T-helper 2 cell treated with Interferon-gamma antibody and Interleukin-4, amounts not matched to agents 5 μg/mL and 100 μg/mL, for 36 hours (primary cell): ENCODE data around the gene TFAP2C.
"Not testable (repeated sequence)": the region's sequence is repeated elsewhere in the genome, so short reads cannot be mapped to it uniquely, and the experiment has no call there.

Experiments
- DNase-seq: peaks from one replicate; pipeline ENCODE4 v3.0.0; 2021; ENCODE audit warnings: low spot score
- H3K27ac Mint-ChIP-seq: one replicate; pipeline ENCODE4 v1.8.0; 2021; ENCODE audit warnings: mild to moderate bottlenecking, mixed read lengths
- H3K27me3 Mint-ChIP-seq: one replicate; pipeline ENCODE4 v1.8.0; 2021; ENCODE audit warnings: low read depth, mixed read lengths
- H3K36me3 Mint-ChIP-seq: one replicate; pipeline ENCODE4 v1.8.0; 2021; ENCODE audit warnings: low read depth, mixed read lengths
- H3K4me1 Mint-ChIP-seq: one replicate; pipeline ENCODE4 v1.8.0; 2021; ENCODE audit warnings: low read depth, mixed read lengths
- H3K4me3 Mint-ChIP-seq: one replicate; pipeline ENCODE4 v1.8.0; 2022; ENCODE audit warnings: mild to moderate bottlenecking, moderate library complexity, mixed read lengths
- H3K9me3 Mint-ChIP-seq: one replicate; pipeline ENCODE4 v1.8.0; 2021; ENCODE audit warnings: mixed read lengths

Gene TFAP2C

GRCh38 chr20:56646599-56646998 lies 17.5 kb downstream of the TFAP2C start:
- no peak for DNase-seq
- Mint-ChIP-seq H3K4me3 (no peak overlapping the region), H3K36me3 (no peaks in the 10 kb centered on the region), H3K27me3 (no peaks in the 10 kb centered on the region), H3K4me1 (no peaks in the 10 kb centered on the region), H3K9me3 (no peaks in the 10 kb centered on the region), H3K27ac (no peak overlapping the region)

DNA sequence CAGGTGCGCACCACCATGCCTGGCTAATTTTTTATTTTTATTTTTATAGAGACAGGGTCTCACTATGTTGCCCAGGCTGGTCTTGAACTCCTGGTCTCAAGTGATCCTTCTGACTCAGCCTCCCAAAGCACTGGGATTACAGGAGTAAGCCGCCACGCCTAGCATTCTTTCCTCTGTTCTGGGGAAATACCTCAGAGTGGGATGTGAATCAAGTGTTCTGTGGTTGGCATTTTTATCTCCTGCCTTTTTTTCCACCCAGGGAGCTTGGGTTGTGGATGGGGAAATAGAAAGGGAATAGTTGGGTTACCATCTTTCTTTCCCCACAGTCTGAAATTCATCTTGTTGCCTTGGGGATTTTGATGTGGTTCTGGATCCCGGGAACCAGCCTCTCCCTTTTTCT lies 24.1 kb downstream of the TFAP2C start:
- no peaks in the 10 kb centered on the region for H3K9me3 Mint-ChIP-seq
- no peak overlapping the region for H3K4me3 Mint-ChIP-seq
- no peaks in the 10 kb centered on the region for H3K27me3 Mint-ChIP-seq
- no peak for DNase-seq
- H3K27ac Mint-ChIP-seq: no peak overlapping the region
- no peaks in the 10 kb centered on the region for H3K4me1 Mint-ChIP-seq
- H3K36me3 Mint-ChIP-seq: no peaks in the 10 kb centered on the region

DNA sequence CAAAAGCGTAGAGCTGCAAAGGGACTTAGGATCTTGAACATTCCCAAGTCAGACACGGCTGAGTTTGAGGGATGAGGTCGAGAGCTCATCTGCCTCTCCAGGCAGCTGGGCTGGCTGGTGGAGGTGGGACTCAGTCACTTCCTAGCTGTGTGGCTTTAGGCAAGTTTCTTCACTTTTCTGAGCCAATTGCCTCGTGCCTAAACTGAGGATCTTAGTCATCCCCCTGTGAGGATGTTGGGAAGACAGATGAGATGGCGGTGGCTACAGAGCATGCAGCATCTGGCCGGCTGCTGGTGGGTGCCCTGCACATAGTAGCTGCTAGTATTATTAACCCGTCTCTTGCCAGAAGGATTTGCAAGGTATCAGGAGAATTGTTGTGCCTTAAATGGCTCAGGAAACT lies 27.5 kb downstream of the TFAP2C start:
- H3K27me3 Mint-ChIP-seq: no peaks in the 10 kb centered on the region
- no peak for DNase-seq
- no peak overlapping the region for H3K27ac Mint-ChIP-seq
- no peaks in the 10 kb centered on the region for H3K36me3 Mint-ChIP-seq
- no peaks in the 10 kb centered on the region for H3K4me1 Mint-ChIP-seq
- H3K9me3 Mint-ChIP-seq: no peaks in the 10 kb centered on the region
- no peak overlapping the region for H3K4me3 Mint-ChIP-seq

DNA sequence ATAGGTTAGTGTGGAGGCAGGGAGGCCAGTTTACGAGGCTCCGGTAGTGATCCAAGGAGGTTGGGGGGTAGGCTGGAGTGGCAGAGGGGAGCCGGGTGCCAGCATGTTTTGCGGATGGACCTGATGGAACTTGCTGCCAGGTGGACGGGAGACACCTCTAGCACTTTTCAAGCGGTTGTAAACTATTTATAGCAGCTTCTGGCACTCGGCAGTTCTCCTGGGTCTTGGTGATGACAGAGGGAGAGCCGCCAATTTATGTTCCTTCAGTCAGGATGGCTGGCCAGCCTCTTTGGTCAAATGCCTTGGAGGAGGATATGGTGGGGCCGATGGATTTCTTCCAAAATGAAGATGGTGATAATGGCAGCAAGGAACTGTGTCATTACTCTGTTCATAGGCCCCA lies 28.8 kb downstream of the TFAP2C start:
- Mint-ChIP-seq H3K27ac (no peak overlapping the region), H3K36me3 (no peaks in the 10 kb centered on the region), H3K9me3 (no peaks in the 10 kb centered on the region), H3K4me1 (no peaks in the 10 kb centered on the region), H3K4me3 (no peak overlapping the region), H3K27me3 (no peaks in the 10 kb centered on the region)
- DNase-seq: no peak

GRCh38 chr20:56658341-56658947 lies 29.3 kb downstream of the TFAP2C start:
- not testable (repeated sequence) for H3K9me3 Mint-ChIP-seq, H3K4me3 Mint-ChIP-seq, H3K36me3 Mint-ChIP-seq, H3K4me1 Mint-ChIP-seq, H3K27ac Mint-ChIP-seq, DNase-seq, H3K27me3 Mint-ChIP-seq

DNA sequence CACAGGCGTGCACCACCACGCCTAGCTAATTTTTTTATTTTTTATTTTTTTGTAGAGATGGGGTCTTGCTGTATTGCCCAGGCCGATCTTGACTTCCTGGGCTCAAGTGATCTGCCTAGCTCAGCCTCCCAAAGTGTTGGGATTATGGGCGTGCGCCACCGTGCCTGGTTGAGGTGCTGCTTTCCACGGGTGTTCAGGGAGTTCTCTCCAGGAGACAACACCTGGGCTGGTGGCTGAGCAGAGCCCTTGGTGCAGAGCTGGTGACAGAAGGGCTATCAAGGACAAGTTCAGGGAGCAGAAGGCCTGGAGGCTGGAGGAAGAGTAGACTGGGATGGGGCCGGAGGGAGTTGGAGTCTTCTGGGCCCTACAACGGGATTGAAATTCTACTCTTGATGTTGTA lies 34.6 kb downstream of the TFAP2C start:
- Mint-ChIP-seq H3K4me3 (no peak overlapping the region), H3K27me3 (no peaks in the 10 kb centered on the region), H3K4me1 (no peaks in the 10 kb centered on the region), H3K27ac (no peak overlapping the region), H3K9me3 (no peaks in the 10 kb centered on the region), H3K36me3 (no peaks in the 10 kb centered on the region)
- no peak for DNase-seq

GRCh38 chr20:56664796-56665195 lies 35.7 kb downstream of the TFAP2C start:
- Mint-ChIP-seq H3K4me3 (no peak overlapping the region), H3K27me3 (no peaks in the 10 kb centered on the region), H3K9me3 (no peaks in the 10 kb centered on the region), H3K27ac (no peak overlapping the region), H3K4me1 (no peaks in the 10 kb centered on the region), H3K36me3 (no peaks in the 10 kb centered on the region)
- DNase-seq: no peak

DNA sequence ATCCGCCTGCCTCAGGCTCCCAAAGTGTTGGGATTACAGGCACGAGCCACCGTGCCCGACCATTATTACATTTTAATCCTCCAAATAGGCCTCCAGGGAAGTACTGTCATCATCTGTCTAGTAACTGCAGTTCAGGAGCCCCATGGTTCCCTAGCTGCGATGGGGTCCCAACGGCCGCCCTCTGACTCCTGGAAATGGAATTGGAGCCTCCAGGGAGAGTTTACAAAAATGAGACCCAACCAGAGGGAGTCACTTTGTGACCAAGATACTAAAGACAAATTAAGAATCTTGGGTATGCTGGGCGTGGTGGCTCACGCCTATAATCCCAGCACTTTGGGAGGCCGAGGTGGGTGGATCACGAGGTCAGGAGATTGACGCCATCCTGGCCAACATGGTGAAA lies 36.7 kb downstream of the TFAP2C start:
- H3K4me3 Mint-ChIP-seq: no peak overlapping the region
- no peaks in the 10 kb centered on the region for H3K4me1 Mint-ChIP-seq
- no peak overlapping the region for H3K27ac Mint-ChIP-seq
- peaks cover under 1% of the 10 kb centered on the region for H3K27me3 Mint-ChIP-seq
- no peaks in the 10 kb centered on the region for H3K36me3 Mint-ChIP-seq
- no peak for DNase-seq
- no peaks in the 10 kb centered on the region for H3K9me3 Mint-ChIP-seq

DNA sequence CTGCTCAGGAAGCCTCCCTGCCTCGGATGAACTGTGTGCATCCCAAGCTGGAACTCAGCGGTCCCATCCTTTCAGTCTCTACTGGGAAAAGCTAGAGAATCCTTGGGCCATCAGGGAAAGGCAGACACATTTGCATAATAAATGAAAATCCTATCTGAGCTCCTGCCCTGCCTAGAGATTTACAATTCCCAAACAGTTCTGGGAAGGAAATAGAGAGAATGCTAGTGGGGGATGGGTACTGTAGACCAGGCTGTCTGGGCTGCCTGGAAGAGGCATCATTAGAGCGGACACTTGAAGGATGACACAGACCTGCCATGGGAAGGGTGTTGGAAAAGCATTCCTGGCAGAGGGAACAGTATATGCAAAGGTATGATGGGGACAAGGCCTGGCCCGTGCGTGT lies 44.3 kb downstream of the TFAP2C start:
- Mint-ChIP-seq H3K27me3 (peaks cover 2% of the 10 kb centered on the region), H3K4me1 (no peaks in the 10 kb centered on the region), H3K9me3 (no peaks in the 10 kb centered on the region), H3K27ac (no peak overlapping the region), H3K4me3 (no peak overlapping the region), H3K36me3 (no peaks in the 10 kb centered on the region)
- no peak for DNase-seq

GRCh38 chr20:56676001-56676400 lies 46.9 kb downstream of the TFAP2C start:
- Mint-ChIP-seq H3K27ac (no peak overlapping the region), H3K4me1 (no peaks in the 10 kb centered on the region), H3K27me3 (no peaks in the 10 kb centered on the region), H3K4me3 (no peak overlapping the region), H3K9me3 (no peaks in the 10 kb centered on the region), H3K36me3 (no peaks in the 10 kb centered on the region)
- DNase-seq: no peak

DNA sequence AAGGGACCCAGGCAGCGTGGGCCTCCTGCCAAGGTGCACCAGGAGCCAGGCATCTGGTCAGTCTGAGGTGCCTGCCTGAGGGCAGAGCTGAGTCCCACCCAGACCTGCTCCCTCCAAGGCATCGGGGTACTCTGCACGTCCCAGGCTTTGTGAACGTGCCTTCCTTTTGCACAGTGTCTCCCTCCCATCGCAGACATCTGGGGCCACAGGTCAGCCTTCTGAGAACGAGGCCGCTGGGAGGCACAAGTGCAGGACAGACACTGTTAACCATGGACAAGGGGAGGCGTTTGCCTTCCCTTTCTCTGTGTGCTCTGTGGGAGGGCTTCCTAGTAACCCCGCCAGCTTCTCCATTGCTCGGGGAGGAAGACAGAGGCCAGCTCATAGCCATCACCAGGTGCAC lies 47.6 kb downstream of the TFAP2C start:
- Mint-ChIP-seq H3K4me3 (no peak overlapping the region), H3K27me3 (no peaks in the 10 kb centered on the region), H3K9me3 (no peaks in the 10 kb centered on the region), H3K4me1 (no peaks in the 10 kb centered on the region), H3K36me3 (no peaks in the 10 kb centered on the region), H3K27ac (no peak overlapping the region)
- DNase-seq: no peak

DNA sequence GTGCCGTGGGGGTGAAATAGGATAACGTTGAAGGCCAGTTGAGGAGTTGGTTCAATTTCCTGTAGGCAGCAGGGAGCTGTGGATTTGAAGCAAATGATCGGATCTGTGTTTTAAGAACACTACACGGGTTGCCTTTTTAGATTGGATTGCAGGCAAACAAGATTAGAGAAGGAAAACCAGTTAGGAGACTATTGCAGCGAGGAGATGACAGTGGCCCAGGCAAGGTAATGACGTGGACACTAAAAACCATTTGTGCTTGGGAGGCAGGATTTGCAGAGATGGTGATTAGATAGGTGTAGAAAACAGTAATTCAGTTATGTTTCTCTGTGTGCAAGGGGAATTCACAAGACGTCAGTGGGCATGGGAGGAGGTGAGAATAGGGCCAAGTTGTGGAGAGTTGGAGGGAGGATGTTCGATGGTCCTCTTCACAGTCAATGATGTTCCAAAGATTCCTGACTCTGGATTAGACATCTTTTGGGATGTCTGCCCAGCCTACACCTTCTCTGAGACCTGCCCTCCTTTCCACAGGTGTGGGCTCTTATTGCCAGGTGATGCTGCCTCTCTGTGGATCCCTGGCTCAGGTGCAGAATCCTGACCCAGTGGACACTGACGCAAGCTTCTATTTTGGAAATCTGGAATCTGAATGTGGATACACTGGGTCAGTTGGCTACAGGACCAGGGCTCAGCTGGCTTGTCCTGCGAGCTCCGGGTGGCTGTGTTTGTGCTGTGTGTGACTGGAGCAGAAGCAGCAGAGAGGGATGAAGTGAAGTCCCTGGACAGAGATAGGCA lies 54.2 kb downstream of the TFAP2C start:
- no peak for DNase-seq
- Mint-ChIP-seq H3K4me1 (no peaks in the 10 kb centered on the region), H3K9me3 (no peaks in the 10 kb centered on the region), H3K36me3 (no peaks in the 10 kb centered on the region), H3K27me3 (no peaks in the 10 kb centered on the region), H3K4me3 (no peak overlapping the region), H3K27ac (no peak overlapping the region)

DNA sequence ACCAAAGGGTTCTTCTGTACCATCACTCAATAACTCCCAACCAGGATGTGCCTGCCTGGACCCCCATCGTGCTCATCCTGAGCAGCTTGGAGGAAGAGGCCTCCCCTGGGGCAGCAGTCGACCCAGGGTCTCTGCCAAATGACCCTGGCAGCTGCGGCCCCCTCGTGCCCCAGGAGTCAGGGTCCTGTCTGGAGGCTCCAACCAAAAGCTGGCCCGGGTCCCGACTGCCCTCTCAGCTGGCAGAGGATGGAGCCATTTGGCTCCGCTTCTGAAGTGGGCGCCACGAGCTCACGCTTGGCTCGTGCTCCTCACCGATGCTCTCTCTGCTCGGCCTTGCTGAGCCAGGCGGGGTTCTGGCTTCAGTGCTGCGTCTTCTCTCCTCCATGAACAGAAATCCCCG lies 56.8 kb downstream of the TFAP2C start:
- Mint-ChIP-seq H3K9me3 (no peaks in the 10 kb centered on the region), H3K36me3 (no peaks in the 10 kb centered on the region), H3K4me1 (no peaks in the 10 kb centered on the region), H3K4me3 (no peak overlapping the region), H3K27me3 (no peaks in the 10 kb centered on the region), H3K27ac (no peak overlapping the region)
- no peak for DNase-seq

- DNase-seq: no peak
- Mint-ChIP-seq H3K4me1 (no peaks in the 10 kb centered on the region), H3K27me3 (no peaks in the 10 kb centered on the region), H3K4me3 (no peak overlapping the region), H3K36me3 (no peaks in the 10 kb centered on the region), H3K27ac (no peak overlapping the region), H3K9me3 (no peaks in the 10 kb centered on the region)
Measured at GRCh38 chr20:56687061-56687460, 58.0 kb downstream of the TFAP2C start.

DNA sequence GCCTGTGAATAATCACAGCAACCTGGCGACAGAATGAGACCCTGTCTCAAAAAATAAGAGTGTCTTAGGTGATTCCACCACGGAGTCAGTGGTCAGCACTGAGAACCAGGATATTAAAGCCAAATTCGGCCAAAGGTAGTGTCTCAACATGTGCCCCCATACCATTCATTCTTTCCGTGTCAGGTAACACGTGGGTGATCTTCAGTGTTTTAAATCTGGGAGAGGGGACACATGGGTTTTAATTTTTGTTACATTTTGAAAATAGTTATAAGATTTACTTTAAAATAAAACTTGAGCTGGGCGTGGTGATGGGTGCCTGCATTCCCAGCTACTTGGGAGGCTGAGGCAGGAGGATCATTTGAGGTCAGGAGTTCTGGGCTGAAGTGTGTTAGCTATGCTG lies 59.0 kb downstream of the TFAP2C start:
- Mint-ChIP-seq H3K36me3 (no peaks in the 10 kb centered on the region), H3K4me1 (no peaks in the 10 kb centered on the region), H3K27me3 (no peaks in the 10 kb centered on the region), H3K4me3 (no peak overlapping the region), H3K27ac (no peak overlapping the region), H3K9me3 (no peaks in the 10 kb centered on the region)
- DNase-seq: no peak
